ENCODE data around the gene FGD6. TPM values are rescaled to one million over a fixed set of nuclear protein-coding genes. Genes with fewer than 3 reads are reported as not detected.

Gene FGD6
- total RNA-seq, 3 donors from 2014 or later = 20.5 to 52.1 (median 24.2) TPM

GRCh38 chr12:95207407-95207806, 9.9 kb downstream of the FGD6 start:
- intact Hi-C loops (cut with DNase I, micrococcal nuclease) = no loop called here
- Histone ChIP-seq H3K4me1 (ENCODE audit: low read depth) (peaks cover 3% of the 10 kb centered on the region), H3K36me3 (ENCODE audit: low read depth) (no peaks in the 10 kb centered on the region), H3K9me3 (no peaks in the 10 kb centered on the region), H3K4me3 (no peak overlapping the region)
- no peak for ATAC-seq
- no peak for DNase-seq
- TF ChIP-seq CTCF (IDR thresholded peaks at IDR 0.05) = no peak

- ATAC-seq (no peak), DNase-seq (no peak)
- intact Hi-C loops (cut with DNase I, micrococcal nuclease) = no loop called here
- Histone ChIP-seq H3K9me3 (no peaks in the 10 kb centered on the region), H3K36me3 (ENCODE audit: low read depth) (no peaks in the 10 kb centered on the region), H3K4me1 (ENCODE audit: low read depth) (peaks cover 3% of the 10 kb centered on the region), H3K4me3 (no peak overlapping the region)
- TF ChIP-seq CTCF (IDR thresholded peaks at IDR 0.05) = no peak
These were observed 10.4 kb downstream of the FGD6 start for GRCh38 chr12:95206916-95207315.

GRCh38 chr12:95205685-95206084, 11.6 kb downstream of the FGD6 start:
- ATAC-seq = peak; percentile 48
- intact Hi-C loops (cut with DNase I, micrococcal nuclease) = no loop called here
- peaks cover 11% of the 10 kb centered on the region for H3K4me1 ChIP-seq (ENCODE audit: low read depth)

GRCh38 chr12:95205016-95205624, 12.1 kb downstream of the FGD6 start:
- H3K36me3 ChIP-seq (ENCODE audit: low read depth) = no peaks in the 10 kb centered on the region
- intact Hi-C loops (cut with DNase I, micrococcal nuclease) = no loop called here
- no peak overlapping the region for H3K4me3 ChIP-seq
- H3K4me1 ChIP-seq (ENCODE audit: low read depth) = peaks cover 17% of the 10 kb centered on the region
- no peaks in the 10 kb centered on the region for H3K9me3 ChIP-seq
- no peak for TF ChIP-seq CTCF (IDR thresholded peaks at IDR 0.05)
- ATAC-seq = no peak
- DNase-seq = no peak

More at GRCh38 chr12:95205685-95206084, 11.6 kb downstream of the FGD6 start:
- Histone ChIP-seq H3K36me3 (ENCODE audit: low read depth) (no peaks in the 10 kb centered on the region), H3K9me3 (no peaks in the 10 kb centered on the region), H3K4me3 (no peak overlapping the region)
- no peak for DNase-seq
- TF ChIP-seq CTCF (IDR thresholded peaks at IDR 0.05) = no peak

- Histone ChIP-seq H3K4me3 (no peak overlapping the region), H3K36me3 (ENCODE audit: low read depth) (no peaks in the 10 kb centered on the region), H3K9me3 (no peaks in the 10 kb centered on the region), H3K4me1 (ENCODE audit: low read depth) (peaks cover 20% of the 10 kb centered on the region)
- intact Hi-C loops (cut with DNase I, micrococcal nuclease) = no loop called here
- peak; percentile 82 for ATAC-seq
- DNase-seq = peak; percentile 38 to 68 (median 46)
- no peak for TF ChIP-seq CTCF (IDR thresholded peaks at IDR 0.05)
These were observed 13.0 kb downstream of the FGD6 start for GRCh38 chr12:95204141-95204866.

Data from mucosa of descending colon (tissue), 3 donors.